ENCODE measurements around the gene ARFIP2. TPM values are rescaled to one million over a fixed set of nuclear protein-coding genes. Genes with fewer than 3 reads are reported as not detected.
A peak's percentile ranks its signal among the peaks of the same experiment; 100 is the strongest.

Gene ARFIP2
- total RNA-seq, 1 donor from 2014 or later = 36.4 TPM

DNA sequence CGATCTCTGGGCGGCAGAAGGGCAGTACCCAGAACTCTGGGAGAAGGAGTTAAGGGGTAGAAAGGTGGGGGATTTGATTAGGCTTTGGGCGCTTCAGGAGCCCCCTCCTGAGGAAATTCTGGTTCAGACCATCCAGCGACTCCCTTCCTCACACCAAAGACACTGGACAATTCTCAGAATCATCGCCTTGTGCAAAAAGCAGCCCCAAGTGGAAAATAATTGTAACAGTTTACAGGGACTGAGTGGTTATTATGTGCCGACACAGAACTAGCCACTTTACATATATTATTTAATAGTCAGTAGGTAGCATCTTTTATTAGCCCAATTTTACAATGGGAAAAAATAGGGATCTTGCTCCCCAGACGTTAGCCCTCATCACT, 6.7 kb downstream of the ARFIP2 start:
- peak overlapping the region; percentile 72 for H3K4me3 ChIP-seq
- H3K27me3 ChIP-seq = no peaks in the 10 kb centered on the region
- peaks cover 24% of the 10 kb centered on the region for H3K36me3 ChIP-seq
- H3K4me1 ChIP-seq = peaks cover 23% of the 10 kb centered on the region
- H3K9me3 ChIP-seq = no peaks in the 10 kb centered on the region
- intact Hi-C loops (cut with DNase I) = no loop called here
- no peak for DNase-seq
- TF ChIP-seq, protein P1, sequence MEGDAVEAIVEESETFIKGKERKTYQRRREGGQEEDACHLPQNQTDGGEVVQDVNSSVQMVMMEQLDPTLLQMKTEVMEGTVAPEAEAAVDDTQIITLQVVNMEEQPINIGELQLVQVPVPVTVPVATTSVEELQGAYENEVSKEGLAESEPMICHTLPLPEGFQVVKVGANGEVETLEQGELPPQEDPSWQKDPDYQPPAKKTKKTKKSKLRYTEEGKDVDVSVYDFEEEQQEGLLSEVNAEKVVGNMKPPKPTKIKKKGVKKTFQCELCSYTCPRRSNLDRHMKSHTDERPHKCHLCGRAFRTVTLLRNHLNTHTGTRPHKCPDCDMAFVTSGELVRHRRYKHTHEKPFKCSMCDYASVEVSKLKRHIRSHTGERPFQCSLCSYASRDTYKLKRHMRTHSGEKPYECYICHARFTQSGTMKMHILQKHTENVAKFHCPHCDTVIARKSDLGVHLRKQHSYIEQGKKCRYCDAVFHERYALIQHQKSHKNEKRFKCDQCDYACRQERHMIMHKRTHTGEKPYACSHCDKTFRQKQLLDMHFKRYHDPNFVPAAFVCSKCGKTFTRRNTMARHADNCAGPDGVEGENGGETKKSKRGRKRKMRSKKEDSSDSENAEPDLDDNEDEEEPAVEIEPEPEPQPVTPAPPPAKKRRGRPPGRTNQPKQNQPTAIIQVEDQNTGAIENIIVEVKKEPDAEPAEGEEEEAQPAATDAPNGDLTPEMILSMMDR (IDR thresholded peaks at IDR 0.05) = no peak
- H3K27ac ChIP-seq = peak overlapping the region; percentile 94
- no peak for ATAC-seq

GRCh38 chr11:6473451-6474412, 7.4 kb downstream of the ARFIP2 start, which contains the start of gene TRIM3:
TRIM3 (minus strand) TSS chr11:6473941; CDS start chr11:6465695, 8,246 bp downstream.
- Histone ChIP-seq H3K27me3 (no peaks in the 10 kb centered on the region), H3K36me3 (peaks cover 19% of the 10 kb centered on the region), H3K4me1 (peaks cover 28% of the 10 kb centered on the region), H3K9me3 (no peaks in the 10 kb centered on the region), H3K27ac (peak within 1 kb of the TSS; percentile 94), H3K4me3 (peak within 1 kb of the TSS; percentile 72)
- TF ChIP-seq, protein P1 (IDR thresholded peaks at IDR 0.05) = peak; percentile 24
- intact Hi-C loops (cut with DNase I) = no loop called here
- DNase-seq (peak; percentile 97), ATAC-seq (peak; percentile 92)

GRCh38 chr11:6472934-6473333, 8.2 kb downstream of the ARFIP2 start:
- intact Hi-C loops (cut with DNase I) = no loop called here
- Histone ChIP-seq H3K36me3 (peaks cover 11% of the 10 kb centered on the region), H3K4me3 (peak overlapping the region; percentile 72), H3K27ac (no peak overlapping the region), H3K9me3 (no peaks in the 10 kb centered on the region), H3K4me1 (peaks cover 33% of the 10 kb centered on the region), H3K27me3 (no peaks in the 10 kb centered on the region)
- ATAC-seq (no peak), DNase-seq (no peak)
- TF ChIP-seq, protein P1 (IDR thresholded peaks at IDR 0.05) = no peak

GRCh38 chr11:6469599-6469998, 11.5 kb downstream of the ARFIP2 start:
- TF ChIP-seq, protein P1 (IDR thresholded peaks at IDR 0.05) = no peak
- ATAC-seq (no peak), DNase-seq (no peak)
- intact Hi-C loops (cut with DNase I) = no loop called here
- peak overlapping the region; percentile 56 for H3K27ac ChIP-seq
- H3K4me1 ChIP-seq = peaks cover 26% of the 10 kb centered on the region
- H3K9me3 ChIP-seq = no peaks in the 10 kb centered on the region
- H3K4me3 ChIP-seq = no peak overlapping the region
- no peaks in the 10 kb centered on the region for H3K27me3 ChIP-seq
- peaks cover 6% of the 10 kb centered on the region for H3K36me3 ChIP-seq

DNA sequence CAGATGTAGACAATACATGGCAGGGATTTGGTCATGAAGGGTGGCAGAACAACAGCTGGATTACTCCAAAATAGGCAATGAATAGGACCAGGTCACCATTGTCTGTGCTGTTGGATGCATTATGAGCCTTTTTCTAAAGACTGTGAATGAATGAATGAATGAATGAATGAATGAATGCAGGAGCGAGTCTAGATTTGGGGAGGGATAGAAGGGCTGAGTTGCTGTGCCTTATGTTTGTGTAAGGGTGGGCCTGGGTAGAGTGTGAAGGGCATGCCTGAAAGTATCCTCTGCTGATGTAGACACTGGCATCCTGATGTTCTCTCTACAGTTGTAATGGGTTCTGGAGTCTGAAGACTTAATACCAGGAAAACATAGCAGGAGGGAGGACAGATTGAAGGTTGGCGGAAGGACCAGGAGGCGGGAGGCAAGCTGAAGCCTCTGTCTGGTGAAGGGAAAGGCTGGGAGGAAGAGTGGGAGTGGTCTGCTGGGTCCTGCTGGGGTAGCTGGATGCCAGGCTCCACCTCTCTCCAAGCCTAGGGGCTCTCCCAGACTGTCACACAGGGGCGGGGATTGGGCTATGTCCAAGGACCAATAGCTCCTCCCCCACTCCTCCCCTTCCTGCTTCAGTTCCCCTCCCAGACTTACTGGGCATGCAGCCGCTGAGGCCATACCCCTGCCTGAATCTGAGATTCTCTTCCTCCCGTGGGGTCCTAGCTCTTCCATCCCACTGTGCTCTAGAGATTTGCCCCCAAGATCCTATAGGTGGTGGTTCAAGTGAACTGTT, 12.2 kb downstream of the ARFIP2 start:
- Histone ChIP-seq H3K9me3 (no peaks in the 10 kb centered on the region), H3K27ac (peak overlapping the region; percentile 56), H3K4me1 (peaks cover 22% of the 10 kb centered on the region), H3K36me3 (peaks cover 13% of the 10 kb centered on the region), H3K27me3 (no peaks in the 10 kb centered on the region), H3K4me3 (no peak overlapping the region)
- peak; percentile 81 for ATAC-seq
- DNase-seq = peak; percentile 84
- TF ChIP-seq, protein P1 (IDR thresholded peaks at IDR 0.05) = no peak
- intact Hi-C loops (cut with DNase I) = no loop called here

All from upper lobe of right lung (tissue), 1 donor.